Stimulated activated CD4-positive, alpha-beta T cell treated with anti-CD3 and anti-CD28 coated beads, Interleukin-2, amount 100 ng/mL, for 24 hours (primary cell): ENCODE data around the gene SINHCAF.
"Not testable (repeated sequence)": the region's sequence is repeated elsewhere in the genome, so short reads cannot be mapped to it uniquely, and the experiment has no call there.

ENCODE experiments used
- DNase-seq, 2 donors: peaks; one replicate each; pipeline ENCODE4 v3.0.0-alpha.2; 2020

SINHCAF gene

DNA sequence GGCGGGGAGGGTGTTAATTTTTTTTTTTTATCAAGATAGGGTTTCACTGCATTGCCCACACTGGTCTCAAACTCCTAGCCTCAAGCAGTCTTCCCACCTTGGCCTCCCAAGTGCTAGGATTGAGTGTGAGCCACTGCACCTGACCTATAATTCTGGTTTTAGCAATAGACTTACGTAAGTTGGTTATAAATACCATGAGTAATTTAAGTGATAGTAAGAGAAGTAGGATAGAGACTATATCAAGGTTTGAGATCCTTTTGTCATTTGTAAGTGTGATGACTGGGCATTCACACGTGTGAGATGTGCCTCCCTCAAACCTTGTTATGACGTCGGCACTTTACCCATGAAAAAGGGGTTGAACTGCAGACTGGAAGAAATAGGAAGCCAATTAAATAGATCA, 22.5 kb downstream of the SINHCAF start:
- DNase-seq, result no peak

DNA sequence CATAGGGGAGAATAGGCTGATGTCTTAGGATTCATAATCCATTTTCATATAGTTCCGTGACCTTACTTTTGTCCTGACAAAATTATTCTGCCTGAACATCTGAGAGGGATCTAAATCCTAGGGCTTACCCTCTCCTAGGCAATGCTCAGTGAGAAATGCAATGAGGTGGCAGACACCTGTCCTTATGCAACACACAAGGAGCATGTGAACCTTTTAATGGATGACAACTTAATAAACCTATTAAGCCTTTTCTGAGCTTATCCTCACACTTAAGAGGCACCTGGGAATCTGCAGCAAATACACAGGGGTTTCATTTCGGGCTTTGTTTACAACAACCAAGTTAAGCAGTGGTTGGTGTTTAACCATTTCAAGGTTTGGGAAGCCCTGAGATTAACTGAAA, 24.6 kb downstream of the SINHCAF start:
- no peak for DNase-seq

DNA sequence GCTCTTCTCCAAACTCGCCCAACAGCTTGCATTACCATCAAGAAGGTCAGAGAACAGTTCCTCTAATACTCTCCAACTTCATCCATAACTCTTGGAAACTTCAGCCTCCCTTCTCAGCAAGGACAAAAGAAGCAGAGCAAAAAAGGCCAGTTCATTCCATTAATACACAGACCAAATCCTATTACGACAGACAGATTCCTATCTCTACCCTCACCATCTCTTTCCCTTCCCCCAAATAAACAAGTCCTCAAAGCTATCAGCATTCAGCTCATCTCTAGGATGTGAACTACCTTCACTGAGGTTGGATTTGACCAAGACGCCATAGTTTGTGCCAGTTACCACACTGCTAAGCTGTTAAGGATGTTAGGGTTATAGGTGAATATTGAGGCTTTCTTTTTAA, 25.2 kb downstream of the SINHCAF start:
- no peak for DNase-seq

DNA sequence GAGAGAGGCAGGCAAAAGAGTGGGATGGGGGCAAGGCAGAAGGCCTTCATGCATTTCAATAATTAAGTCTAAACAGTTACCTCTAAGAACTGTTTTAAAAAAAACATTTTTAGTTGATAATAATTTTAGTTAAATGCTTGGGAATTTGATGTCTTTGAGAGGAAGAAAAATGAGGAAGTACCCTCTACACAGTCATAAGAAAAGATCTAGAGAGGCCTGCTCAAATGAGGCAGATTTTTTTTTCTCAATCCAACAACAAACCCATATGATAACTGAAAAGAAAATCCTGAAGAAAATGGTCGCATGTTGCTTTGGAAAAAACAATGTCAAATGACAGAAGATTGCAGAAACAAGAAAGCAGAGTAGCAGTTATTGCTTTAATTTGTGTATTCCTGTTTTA, 25.6 kb downstream of the SINHCAF start:
- no peak for DNase-seq

DNA sequence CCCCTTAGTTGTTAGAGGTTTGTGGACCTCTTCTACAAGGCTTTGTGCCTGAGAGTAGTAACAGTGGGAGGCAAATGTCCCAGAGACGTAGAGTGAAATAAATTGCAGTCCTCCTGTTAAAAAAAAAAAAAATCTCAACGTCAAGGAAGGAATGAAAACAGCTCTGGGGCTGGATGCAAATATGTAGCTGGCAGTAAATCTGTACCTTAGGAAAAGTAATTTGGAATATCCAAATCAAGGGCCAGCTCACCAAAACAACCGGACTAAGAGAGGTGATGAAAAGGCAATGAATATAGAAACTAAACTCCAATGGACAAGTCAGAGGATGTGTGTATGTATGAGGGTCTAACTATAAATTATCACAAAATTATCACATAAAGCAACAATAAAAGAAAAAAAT, 27.0 kb downstream of the SINHCAF start:
- DNase-seq, result no peak

DNA sequence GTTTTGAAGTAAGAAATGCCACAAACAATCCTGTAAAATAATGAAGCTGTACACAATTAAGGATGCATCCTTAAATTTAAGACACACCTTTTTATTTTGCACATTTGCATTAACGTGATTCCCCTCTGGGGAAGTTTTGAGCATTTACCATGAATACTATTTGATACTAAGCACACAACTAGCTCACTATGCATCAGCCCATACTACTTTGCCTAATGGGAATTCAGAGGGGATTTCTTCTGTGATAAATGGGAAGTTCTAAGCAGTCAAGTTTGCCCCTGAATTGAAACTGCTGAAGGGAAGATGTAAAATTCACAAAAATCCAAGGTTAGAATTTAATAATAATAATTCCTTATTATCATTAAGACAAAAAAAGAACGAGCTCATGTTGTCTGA, 27.4 kb downstream of the SINHCAF start:
- no peak for DNase-seq

DNA sequence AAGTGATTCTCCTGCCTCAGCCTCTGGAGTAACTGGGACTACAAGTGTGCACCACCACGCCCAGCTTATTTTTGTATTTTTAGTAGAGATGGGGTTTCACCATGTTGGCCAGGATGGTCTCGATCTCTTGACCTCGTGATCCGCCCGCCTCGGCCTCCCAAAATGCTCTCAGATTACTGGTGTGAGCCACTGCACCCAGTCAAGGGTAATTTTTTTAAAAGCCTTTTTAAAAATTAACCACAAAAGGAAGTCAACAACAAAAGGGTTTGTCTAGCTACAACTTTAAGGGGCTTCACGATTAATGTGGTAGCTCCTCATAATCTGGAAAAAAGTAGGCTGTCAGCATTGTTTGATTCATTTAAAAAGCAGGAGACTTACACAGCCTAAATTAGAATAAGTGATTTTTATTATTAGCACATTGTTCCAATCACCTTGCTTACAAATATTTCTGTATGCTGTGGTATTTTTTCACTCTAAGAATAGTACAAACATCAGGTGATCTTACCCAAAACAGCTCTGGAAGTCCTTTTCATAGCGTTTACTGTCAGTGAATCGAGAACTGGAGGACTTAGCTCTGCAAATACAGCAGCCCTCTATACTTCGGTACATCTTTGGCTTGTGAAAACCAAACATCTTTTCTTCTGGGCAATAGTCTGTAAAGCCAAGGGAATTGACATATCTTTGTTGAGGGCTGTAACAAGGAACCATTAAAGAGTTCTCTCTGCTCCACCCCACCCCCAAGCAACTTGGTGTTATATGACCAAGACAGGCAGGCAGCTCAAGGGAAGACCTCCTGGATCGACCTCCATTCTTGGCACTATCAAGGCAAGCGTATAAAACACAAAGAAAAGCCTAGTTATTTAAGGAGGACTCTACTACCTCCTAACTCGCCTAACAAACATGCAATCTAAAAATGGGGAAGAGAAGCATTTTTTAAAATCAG, 28.1 kb downstream of the SINHCAF start:
- DNase-seq, result no peak

DNA sequence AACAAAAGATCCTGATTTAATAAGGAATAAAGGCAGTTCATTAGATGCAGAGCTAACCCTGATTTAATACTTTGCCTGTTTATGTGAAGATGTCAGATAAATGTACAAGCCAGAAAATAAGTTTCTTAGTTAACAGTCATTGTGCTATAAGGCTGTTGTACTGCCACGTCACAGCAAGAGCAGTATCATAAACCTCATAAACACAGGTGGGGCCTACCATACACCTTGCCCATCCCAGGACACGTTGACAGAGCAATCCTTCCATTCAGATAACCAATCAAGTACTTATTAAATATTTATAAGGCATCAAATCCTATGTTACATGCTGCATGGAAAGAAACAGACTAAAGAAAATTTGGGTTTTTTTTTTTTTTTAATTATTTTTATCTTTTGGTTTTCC, 36.5 kb downstream of the SINHCAF start:
- DNase-seq, result no peak

DNA sequence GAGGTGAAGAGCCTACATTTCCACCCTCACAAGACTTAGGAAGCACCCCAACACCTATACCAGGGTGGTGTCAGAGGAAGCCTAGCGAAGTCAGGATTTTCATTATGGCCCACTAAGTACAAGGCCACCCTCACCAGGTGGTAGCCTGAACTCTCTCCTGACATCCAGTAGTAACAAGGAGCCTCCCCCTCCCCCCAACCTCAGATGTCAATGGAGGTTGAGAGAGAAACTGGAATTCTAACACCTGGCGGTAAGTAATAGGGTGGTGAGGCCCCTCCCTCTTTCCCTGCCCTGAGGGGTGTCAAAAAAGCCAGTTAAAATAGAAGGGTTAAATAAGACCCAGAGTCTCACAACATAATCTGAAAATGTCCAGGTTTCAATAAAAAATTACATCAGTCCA, 37.6 kb downstream of the SINHCAF start:
- no peak for DNase-seq

DNA sequence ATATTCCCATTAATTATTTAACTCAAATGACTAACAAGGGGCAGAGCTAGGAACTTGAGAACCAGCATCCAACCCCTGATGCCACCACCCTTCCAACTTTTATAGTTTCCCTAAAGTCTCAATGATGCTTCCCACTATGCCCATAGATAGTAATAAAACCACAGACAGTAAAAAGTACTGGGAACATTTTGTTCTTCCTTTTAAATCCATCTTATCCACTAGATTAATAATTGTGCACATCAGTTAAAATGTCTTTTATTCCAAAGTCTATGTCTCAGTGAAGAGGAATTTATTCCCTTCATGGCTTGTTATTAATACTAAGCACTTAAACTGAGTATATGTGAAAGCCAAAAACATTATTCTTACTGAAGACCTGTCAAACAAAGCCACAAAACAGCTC, 45.8 kb downstream of the SINHCAF start:
- no peak for DNase-seq

DNA sequence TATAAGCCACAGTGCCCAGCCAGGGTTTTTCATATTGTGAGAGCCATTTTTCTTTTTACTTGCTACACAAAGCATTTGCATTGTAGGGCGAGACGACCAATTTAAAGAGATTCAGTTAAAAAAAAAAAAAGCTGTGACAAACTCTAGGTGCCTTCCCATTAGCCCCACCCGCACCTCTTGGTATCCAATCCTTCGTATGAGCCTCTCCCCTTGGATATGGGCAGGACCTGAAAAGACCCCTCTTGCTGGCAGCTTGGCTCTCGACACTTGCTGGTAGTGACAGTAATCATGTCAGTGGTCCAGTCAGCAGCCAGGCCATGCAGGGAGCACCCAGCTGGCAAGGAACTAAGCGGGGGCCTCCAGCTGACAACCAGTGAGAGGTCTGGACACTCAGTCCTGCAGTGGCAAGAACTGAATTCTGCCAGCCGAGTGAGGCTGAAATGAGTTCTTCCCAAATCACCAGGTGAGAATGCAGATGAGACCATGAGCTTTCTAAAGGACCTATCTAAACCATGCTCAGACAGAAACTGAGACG, 46.5 kb downstream of the SINHCAF start:
- no peak for DNase-seq

DNA sequence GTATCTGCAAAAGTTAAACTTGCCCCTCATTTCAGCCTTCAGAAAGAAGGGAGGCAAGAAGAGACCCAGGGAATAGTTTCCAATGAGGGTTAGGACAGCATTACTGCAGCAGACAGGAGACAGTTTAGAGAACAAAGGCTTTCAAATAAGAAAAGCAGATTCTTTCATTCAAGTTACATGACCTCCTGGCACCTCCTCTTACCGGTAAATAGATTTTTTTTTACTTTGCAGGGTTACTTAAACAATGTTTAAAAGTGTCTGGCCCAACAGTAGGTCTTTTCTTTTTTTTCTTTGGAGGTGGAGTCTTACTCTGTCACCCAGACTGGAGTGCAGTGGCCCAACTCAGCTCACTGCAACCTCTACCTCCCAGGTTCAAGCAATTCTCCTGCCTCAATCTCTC, 47.1 kb downstream of the SINHCAF start:
- no peak for DNase-seq

DNA sequence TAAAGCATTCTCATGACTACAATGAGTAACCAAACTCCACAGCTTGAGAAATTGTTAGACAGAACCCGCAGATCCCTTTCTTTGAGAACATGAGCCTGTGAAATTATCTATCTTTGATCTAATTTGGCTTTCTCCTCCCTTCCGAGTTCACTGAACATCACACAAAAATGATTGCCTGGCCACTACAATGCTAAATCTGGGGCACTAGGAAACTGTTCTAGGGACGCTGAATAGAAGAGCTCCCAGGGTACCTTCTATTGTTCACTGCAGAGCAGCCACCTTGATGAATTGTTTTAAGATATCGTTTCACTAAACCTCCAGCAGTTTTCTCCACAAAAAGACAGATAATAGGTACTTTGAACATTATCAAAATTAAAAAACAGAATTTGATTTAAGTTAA, 47.5 kb downstream of the SINHCAF start:
- DNase-seq, result no peak

DNA sequence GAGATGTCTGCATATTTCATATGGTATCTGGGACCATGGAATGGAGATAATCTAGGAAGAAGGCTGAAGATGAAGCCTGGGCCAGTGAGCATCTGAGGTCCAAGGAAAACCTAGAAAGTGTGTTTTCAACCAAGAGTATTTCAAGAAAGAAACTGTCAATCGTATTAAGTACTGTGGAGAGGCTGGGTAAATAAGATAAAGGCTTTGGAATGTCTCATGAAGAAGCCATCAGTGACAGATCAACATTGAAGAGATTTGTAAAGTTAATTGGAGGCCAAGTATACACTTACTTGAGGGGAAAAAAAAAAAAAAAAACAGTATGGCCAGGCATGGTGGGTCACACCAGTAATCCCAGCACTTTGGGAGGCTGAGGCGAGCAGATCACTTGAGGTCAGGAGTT, 48.9 kb downstream of the SINHCAF start:
- DNase-seq, result no peak

DNA sequence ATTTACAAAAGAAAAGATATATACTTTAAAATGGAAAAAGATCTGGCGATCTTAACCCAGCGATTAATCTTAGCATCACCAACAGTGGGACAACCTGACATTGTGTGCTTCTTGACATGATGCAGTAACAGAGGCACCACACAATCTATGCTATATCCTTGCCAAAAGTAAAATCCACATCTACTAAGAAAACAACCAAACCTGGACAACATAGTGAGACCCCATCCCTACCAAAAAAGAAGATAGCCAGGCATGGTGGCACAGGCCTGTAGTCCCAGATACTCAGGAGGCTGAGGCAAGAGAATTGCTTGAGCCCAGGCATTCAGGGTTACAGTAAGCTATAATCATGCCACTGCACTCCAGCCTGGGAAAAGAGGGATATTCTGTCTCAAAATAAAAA, 50.5 kb downstream of the SINHCAF start:
- DNase-seq, result no peak

DNA sequence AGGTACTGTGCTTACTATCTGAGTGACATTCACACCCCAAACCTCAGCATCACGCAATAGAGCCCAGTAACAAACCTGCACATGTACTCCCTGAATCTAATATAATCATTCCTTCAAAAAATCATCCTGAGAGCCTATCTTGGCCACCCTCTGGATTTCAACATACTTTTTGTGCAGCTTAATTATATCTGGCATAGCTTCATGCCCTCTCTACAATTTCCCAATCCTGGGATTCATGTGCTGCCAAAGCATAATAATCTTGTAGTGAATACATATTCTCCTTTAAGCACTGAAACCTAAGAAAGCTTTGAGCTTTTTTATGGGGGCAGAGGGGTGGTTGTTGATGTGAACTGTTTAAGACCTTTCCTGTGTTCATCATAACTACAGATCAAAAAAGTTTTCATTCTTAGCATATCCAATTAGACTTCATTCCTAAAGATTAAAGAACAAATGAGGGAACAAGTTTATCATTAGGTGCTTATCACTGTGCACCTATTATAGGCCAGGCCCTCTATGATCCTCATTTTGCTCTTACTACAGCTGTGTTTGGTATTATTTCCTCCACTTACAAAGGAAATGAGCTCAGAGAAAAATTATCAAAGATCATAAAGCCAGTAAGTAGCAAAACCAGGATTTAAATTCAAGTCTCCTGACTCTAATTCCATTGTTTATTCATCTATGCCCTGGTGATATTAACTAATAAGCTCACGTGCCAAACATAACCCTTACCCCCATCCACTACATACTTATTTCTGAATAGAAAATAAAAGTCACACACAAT, 51.2 kb downstream of the SINHCAF start:
- no peak for DNase-seq

DNA sequence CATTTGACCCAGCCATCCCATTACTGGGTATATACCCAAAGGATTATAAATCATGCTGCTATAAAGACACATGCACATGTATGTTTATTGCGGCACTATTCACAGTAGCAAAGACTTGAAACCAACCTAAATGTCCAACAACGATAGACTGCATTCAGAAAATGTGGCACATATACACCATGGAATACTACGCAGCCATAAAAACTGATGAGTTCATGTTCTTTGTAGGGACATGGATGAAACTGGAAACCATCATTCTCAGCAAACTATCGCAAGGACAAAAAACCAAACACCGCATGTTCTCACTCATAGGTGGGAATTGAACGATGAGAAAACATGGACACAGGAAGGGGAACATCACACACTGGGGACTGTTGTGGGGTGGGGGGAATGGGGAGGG, 52.2 kb downstream of the SINHCAF start:
- not testable (repeated sequence) for DNase-seq

DNA sequence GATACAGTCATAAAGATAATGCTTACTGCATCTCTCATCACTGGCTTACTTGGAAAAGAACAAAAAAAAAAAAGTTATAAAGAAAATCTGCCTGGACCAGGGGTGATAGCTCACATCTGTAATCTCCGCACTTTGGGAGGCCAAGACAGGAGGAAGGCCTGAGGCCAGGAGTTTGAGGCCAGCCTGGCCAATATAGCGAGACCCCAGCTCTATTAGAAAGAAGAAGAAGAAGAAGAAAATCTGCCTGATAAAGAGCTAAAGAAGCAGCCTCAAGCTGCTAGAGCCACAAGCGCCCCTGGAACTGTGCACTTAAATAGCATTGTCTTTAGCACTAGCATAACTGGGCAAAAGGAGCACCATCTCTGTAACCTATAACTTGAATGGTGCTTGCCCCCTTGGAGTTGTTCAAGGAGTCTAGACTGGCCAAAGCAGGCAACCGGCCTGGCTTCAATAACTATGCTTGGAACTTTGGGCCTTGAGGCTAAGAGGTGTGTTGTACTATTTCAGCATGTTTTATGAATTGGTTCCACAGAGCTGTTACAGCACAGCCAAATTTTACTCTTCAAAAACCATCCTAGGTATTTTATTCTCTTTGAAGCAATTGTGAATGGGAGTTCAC, 53.2 kb downstream of the SINHCAF start:
- DNase-seq, result no peak

DNA sequence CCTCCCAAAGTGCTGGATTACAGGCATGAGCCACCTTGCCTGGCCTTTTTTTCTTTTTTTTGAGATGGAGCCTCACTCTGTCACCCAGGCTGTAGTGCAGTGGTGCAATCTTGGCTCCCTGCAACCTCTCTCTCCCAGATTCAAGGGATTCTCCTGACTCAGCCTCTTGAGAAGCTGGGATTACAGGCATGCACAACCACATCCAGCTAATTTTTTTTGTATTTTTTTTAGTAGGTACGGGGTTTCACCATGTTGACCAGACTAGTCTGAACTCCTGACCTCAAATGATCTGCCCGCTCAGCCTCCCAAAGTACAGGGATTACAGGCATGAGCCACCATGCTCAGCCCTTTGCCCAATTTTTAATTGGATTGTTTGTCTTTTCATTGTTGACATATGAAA, 58.0 kb downstream of the SINHCAF start:
- no peak for DNase-seq

DNA sequence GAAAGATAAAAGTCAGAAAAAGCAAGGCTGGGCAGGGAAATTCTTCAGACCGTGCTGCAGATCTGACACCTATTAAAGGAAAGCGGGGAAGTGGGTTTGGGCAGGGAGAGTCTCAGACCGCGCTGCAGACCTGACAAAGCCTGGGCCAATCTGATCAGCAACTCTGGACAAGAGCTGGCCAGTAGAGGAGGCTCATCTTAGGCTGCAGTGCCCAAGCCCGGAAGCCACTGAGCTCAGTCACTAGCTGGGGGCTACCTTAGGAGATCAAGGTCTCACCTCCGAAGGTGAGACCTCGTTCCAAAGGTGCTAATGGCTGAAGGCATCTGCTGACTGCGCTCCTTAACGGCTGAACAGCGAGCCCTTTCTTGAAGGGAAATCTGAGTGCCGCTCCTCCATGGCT, 60.2 kb downstream of the SINHCAF start:
- DNase-seq, result no peak

DNA sequence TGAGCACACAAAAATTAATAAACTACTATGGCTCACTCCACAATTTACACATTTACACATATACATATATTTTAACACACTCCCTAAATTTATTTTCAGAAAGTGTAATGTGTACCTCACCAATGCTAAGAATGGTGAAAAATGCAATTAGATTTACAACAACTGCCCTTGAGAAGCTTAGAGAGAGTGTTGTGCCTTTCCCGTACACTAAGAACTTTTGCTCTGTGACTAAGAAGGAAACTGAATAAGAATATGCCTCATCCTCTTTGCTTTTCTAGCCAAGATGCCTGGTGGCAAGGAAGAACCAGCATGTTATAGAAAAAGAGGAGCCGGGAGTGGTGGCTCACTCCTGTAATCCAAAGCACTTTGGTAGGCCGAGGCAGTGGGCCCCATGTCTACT, 62.3 kb downstream of the SINHCAF start:
- no peak for DNase-seq

DNA sequence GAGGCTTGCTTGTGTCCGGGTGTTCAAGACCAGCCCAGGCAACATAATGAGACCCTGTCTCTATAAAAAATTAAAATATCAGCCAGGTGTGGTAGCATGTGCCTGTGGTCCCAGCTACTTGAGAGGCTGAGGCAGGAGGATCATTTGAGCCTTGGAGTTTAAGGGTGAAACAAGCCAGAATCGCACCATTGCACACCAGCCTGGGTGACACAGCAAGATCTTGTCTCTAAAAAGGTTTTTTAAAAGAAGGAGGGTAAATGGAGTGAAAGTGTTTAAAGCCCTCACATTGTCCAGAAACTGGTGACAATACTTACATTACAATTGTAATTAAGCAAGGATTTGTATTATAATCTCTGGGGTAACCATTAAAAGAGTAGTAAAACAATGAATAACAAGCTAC, 64.2 kb downstream of the SINHCAF start:
- DNase-seq, result no peak

DNA sequence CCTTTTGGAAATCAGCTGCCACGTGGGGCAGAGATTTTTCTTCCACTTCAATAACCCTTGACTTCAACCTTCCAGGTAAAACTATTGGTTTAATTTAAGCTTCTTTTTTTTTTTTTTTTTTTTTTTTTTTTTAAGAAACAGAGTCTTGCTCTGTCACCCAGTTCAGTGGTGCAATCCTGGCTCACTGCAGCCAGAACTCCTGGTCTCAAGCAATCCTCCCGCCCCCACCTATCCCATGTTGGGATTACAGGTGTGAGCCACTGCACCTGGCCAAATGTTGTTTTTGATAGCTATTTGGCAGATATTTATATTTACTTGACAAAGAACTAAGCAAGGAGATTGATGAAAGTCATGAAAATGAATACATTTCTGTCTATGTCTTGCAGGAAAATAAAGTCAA, 65.1 kb downstream of the SINHCAF start:
- no peak for DNase-seq
